ENCODE data around the gene UNC5C. TPM values are rescaled to one million over a fixed set of nuclear protein-coding genes. Genes with fewer than 3 reads are reported as not detected.
A peak's percentile ranks its signal among the peaks of the same experiment; 100 is the strongest.

Gene UNC5C
- total RNA-seq, 1 donor from 2014 or later = not detected

DNA sequence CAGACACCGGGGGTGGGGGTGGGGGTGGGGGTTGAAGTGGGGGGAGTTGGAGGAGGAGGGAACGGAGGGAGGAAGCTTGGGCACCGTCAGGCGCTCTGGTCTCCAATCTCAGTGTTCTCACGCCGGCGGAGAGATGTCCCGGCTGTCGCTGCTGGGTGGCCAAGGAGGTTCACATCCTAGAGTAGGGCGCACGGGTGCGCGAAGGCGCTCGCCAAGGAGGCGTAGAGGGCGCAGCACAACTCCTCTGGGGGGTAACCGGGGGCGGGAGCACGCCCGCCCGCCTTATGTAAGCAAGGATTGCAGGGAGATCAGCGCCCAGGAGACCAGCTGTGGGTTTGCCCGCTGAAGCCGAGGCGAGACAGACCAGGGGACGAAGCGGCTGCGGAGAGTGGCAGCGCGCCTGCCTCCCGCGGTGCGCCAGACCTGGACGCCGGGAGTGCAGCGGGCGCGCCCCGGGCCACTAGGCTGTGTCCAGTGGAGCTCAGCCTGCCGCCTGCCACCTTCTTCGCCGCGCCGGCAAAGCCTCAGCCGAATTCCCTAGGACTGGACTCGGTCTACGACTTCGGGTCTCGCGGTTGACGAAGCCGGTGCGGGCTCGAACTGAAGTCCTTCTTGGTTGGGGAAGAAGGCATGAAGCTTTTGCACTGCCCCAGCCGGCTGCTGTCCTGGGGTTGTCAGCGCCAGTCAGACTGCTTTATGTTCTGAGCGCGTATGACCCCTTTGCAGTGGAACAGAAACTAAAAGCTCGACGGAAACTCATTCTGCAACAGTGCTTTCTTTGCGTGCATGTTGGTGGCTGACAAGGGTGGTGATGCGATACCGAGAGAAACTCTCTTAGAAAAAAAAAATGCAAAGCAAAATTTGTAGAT, 707 bp upstream of the UNC5C start:
- no peak for TF ChIP-seq CTCF (IDR thresholded peaks at IDR 0.05; ENCODE audit: insufficient read depth, low read length, severe bottlenecking)
- H3K36me3 ChIP-seq (ENCODE audit: control insufficient read depth, insufficient read depth, low read length) = no peaks in the 10 kb centered on the region
- peaks cover 32% of the 10 kb centered on the region for H3K27me3 ChIP-seq (ENCODE audit: control insufficient read depth, insufficient read depth, low read length)
- FAIRE-seq = no peak
- DNase-seq (ENCODE audit: low read depth) = no peak
- H3K4me3 ChIP-seq (ENCODE audit: low read depth, low read length) = peak overlapping the region; percentile 30

GRCh38 chr4:95547715-95548471, 880 bp downstream of the UNC5C start:
- no peaks in the 10 kb centered on the region for H3K36me3 ChIP-seq (ENCODE audit: control insufficient read depth, insufficient read depth, low read length)
- DNase-seq (ENCODE audit: low read depth) = no peak
- TF ChIP-seq CTCF (IDR thresholded peaks at IDR 0.05; ENCODE audit: insufficient read depth, low read length, severe bottlenecking) = no peak
- no peak overlapping the region for H3K4me3 ChIP-seq (ENCODE audit: low read depth, low read length)
- FAIRE-seq = no peak
- H3K27me3 ChIP-seq (ENCODE audit: control insufficient read depth, insufficient read depth, low read length) = peaks cover 34% of the 10 kb centered on the region

DNA sequence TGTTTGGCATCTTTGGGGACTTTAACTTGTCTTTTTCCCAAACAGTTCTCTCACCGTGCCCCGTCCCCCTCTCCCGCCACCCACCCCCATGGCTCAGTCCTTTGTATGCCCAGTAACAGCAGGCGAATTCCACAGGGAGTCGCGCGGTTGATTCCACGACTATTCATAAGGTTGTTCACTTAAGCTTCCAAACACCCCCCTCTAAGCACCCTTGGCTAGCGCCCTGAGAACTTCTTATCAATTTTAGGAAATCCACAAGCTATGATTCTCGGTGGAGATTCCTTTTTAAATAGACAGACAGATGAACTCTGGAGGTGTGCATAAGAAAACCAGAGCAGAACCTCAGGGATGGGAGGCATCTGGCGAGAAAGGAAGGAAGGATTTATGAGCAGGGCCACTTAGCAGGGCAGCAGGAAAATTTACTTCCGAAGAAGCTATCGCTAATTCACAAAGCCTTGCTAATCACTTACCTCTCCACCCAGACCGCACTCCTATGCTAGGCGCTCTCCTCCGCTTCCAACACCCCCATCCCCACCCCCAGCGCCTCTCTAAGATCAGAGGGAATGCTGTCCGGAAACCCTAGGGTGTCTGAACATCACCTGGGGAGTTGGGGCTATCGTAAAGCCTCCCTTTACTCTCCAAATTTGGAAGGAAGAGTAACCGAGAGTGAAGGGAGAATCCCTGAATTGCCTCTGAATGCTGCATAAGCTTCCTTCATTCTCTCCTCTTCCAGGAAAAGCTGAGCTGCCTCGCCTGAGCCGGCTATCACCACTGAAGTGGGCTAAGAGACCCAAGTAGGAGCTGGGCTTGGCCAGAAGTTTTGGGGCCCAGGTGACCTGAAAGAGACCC, 1.7 kb downstream of the UNC5C start:
- H3K27me3 ChIP-seq (ENCODE audit: control insufficient read depth, insufficient read depth, low read length) = peaks cover 33% of the 10 kb centered on the region
- H3K4me3 ChIP-seq (ENCODE audit: low read depth, low read length) = no peak overlapping the region
- no peaks in the 10 kb centered on the region for H3K36me3 ChIP-seq (ENCODE audit: control insufficient read depth, insufficient read depth, low read length)
- DNase-seq (ENCODE audit: low read depth) (no peak), FAIRE-seq (no peak)
- TF ChIP-seq CTCF (IDR thresholded peaks at IDR 0.05; ENCODE audit: insufficient read depth, low read length, severe bottlenecking) = no peak

DNA sequence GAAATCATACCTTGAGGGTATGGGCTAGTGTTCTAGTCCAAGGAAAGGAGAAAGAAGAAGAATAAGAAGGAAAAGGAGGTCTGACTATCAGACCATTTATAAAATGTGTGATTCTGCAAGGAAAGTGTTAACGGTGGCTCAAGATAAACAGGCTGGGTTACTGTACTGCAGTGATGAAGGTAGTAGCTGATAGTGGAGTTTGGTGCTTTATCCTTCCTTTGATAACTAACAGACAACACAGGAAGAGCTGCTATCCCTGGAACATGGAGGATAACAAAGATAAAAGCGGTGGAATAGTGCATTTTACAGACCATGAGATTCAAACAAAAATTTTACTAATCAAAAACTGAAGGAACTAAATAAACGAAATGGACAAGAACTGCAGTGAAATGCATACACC, 2.6 kb downstream of the UNC5C start:
- DNase-seq (ENCODE audit: low read depth) = no peak
- peaks cover 33% of the 10 kb centered on the region for H3K27me3 ChIP-seq (ENCODE audit: control insufficient read depth, insufficient read depth, low read length)
- no peak overlapping the region for H3K4me3 ChIP-seq (ENCODE audit: low read depth, low read length)

More for the DNA sequence above, 2.6 kb downstream of the UNC5C start:
- no peaks in the 10 kb centered on the region for H3K36me3 ChIP-seq (ENCODE audit: control insufficient read depth, insufficient read depth, low read length)
- TF ChIP-seq CTCF (IDR thresholded peaks at IDR 0.05; ENCODE audit: insufficient read depth, low read length, severe bottlenecking) = no peak
- no peak for FAIRE-seq

Measured in bronchial epithelial cell (primary cell).